Type B pancreatic cell (in vitro differentiated cells): ENCODE data around the gene GRK3. TPM values are rescaled to one million over a fixed set of nuclear protein-coding genes. Genes with fewer than 3 reads are reported as not detected.

Experiments used
- DNase-seq: peaks from one replicate; pipeline ENCODE4 v3.0.0; 2021; ENCODE audit warnings: mixed read lengths; ENCODE audit not compliant: unreplicated experiment; ENCODE audit errors: extremely low spot score
- H3K27ac Mint-ChIP-seq: 2 replicates; pipeline ENCODE4 v1.8.0; 2021; ENCODE audit warnings: mild to moderate bottlenecking, mixed read lengths
- H3K27me3 Mint-ChIP-seq: 2 replicates; pipeline ENCODE4 v1.8.0; 2021; ENCODE audit warnings: mixed read lengths
- H3K36me3 Mint-ChIP-seq: 2 replicates; pipeline ENCODE4 v1.8.0; 2021; ENCODE audit warnings: mixed read lengths
- H3K4me1 Mint-ChIP-seq: one replicate; pipeline ENCODE4 v1.8.0; 2021; ENCODE audit warnings: mixed read lengths; ENCODE audit not compliant: unreplicated experiment
- H3K4me3 Mint-ChIP-seq: 2 replicates; pipeline ENCODE4 v1.8.0; 2021; ENCODE audit warnings: mild to moderate bottlenecking, mixed read lengths
- H3K9me3 Mint-ChIP-seq: 2 replicates; pipeline ENCODE4 v1.8.0; 2021; ENCODE audit warnings: mixed read lengths
- CTCF ChIP-seq: fragments of 200-600 bp; sonication (generic); conservative IDR thresholded peaks from 2 replicates; pipeline ENCODE4 v1.5.0; 2021; ENCODE audit warnings: antibody characterized with exemption, mild to moderate bottlenecking
- total RNA-seq: library from RNA; stranded (reverse); gene quantifications from 2 replicates; pipeline ENCODE4 v1.2.1, GENCODE V29; 2021; ENCODE audit warnings: low replicate concordance

Gene GRK3
- total RNA-seq, 1 donor from 2014 or later: 14.0 TPM

- Mint-ChIP-seq H3K4me1 (no peaks in the 10 kb centered on the region), H3K4me3 (no peak overlapping the region), H3K9me3 (no peaks in the 10 kb centered on the region), H3K36me3 (no peaks in the 10 kb centered on the region), H3K27me3 (no peaks in the 10 kb centered on the region), H3K27ac (no peak overlapping the region)
- peak; percentile 15 for DNase-seq
- no peak for TF ChIP-seq CTCF
These were observed 157.7 kb downstream of the GRK3 start for GRCh38 chr22:25722223-25722622.

GRCh38 chr22:25722626-25723025 lies 158.2 kb downstream of the GRK3 start:
- no peak for TF ChIP-seq CTCF
- Mint-ChIP-seq H3K4me1 (no peaks in the 10 kb centered on the region), H3K27me3 (no peaks in the 10 kb centered on the region), H3K9me3 (no peaks in the 10 kb centered on the region), H3K4me3 (no peak overlapping the region), H3K36me3 (no peaks in the 10 kb centered on the region), H3K27ac (no peak overlapping the region)
- DNase-seq: no peak

GRCh38 chr22:25726241-25726640 lies 161.8 kb downstream of the GRK3 start:
- Mint-ChIP-seq H3K27me3 (no peaks in the 10 kb centered on the region), H3K27ac (peak overlapping the region; percentile 0), H3K4me1 (no peaks in the 10 kb centered on the region), H3K4me3 (no peak overlapping the region), H3K9me3 (no peaks in the 10 kb centered on the region), H3K36me3 (no peaks in the 10 kb centered on the region)
- peak; percentile 20 for DNase-seq
- TF ChIP-seq CTCF: no peak

GRCh38 chr22:25728071-25728470 lies 163.6 kb downstream of the GRK3 start:
- H3K36me3 Mint-ChIP-seq: no peaks in the 10 kb centered on the region

GRCh38 chr22:25729016-25729995 lies 164.8 kb downstream of the GRK3 start:
- DNase-seq: no peak

More at GRCh38 chr22:25728071-25728470, 163.6 kb downstream of the GRK3 start:
- no peak overlapping the region for H3K27ac Mint-ChIP-seq
- no peak for TF ChIP-seq CTCF
- H3K9me3 Mint-ChIP-seq: no peaks in the 10 kb centered on the region
- H3K4me1 Mint-ChIP-seq: no peaks in the 10 kb centered on the region
- DNase-seq: peak; percentile 6
- no peaks in the 10 kb centered on the region for H3K27me3 Mint-ChIP-seq
- no peak overlapping the region for H3K4me3 Mint-ChIP-seq

More at GRCh38 chr22:25729016-25729995, 164.8 kb downstream of the GRK3 start:
- TF ChIP-seq CTCF: no peak
- Mint-ChIP-seq H3K4me1 (no peaks in the 10 kb centered on the region), H3K9me3 (no peaks in the 10 kb centered on the region), H3K27me3 (peaks cover 2% of the 10 kb centered on the region), H3K27ac (no peak overlapping the region), H3K36me3 (no peaks in the 10 kb centered on the region), H3K4me3 (no peak overlapping the region)
